HG02981 (cell line): ENCODE data around the gene CREBBP.

ENCODE experiments used
- ATAC-seq: cut with Tn5 transposase; IDR thresholded peaks from one replicate; pipeline ENCODE4 v1.9.1; 2021; ENCODE audit warnings: mild to moderate bottlenecking, moderate library complexity; ENCODE audit not compliant: unreplicated experiment

CREBBP gene

GRCh38 chr16:3675601-3676130, 204.8 kb downstream of the CREBBP start:
- ATAC-seq: no peak
